Measurements from ENCODE around the gene WWP2. TPM values are rescaled to one million over a fixed set of nuclear protein-coding genes. Genes with fewer than 3 reads are reported as not detected.

The WWP2 gene
- polyA plus RNA-seq, 1 donor (not counting 4 experiments of a cell fraction or from before 2014, with no cell fraction given): 6.9 TPM

GRCh38 chr16:69745232-69745612 lies 16.9 kb upstream of the WWP2 start:
- H3K27me3 ChIP-seq (ENCODE audit: control insufficient read depth, extremely low read depth, insufficient read depth, low read length): no peaks in the 10 kb centered on the region
- H3K9me3 ChIP-seq (ENCODE audit: control insufficient read depth, low read depth, low read length): no peaks in the 10 kb centered on the region
- peaks cover 4% of the 10 kb centered on the region for H4K20me1 ChIP-seq (ENCODE audit: control insufficient read depth, extremely low read depth, insufficient read depth, low read length)
- no peak overlapping the region for H2AFZ ChIP-seq (ENCODE audit: control insufficient read depth, low read length)
- H3K79me2 ChIP-seq (ENCODE audit: control insufficient read depth, insufficient read depth, low read length): peaks cover 34% of the 10 kb centered on the region
- no peaks in the 10 kb centered on the region for H3K9me1 ChIP-seq (ENCODE audit: control insufficient read depth, extremely low read depth, insufficient read depth, low read length)
- H3K4me1 ChIP-seq (ENCODE audit: control insufficient read depth, extremely low read depth, insufficient read depth, low read length): peaks cover 13% of the 10 kb centered on the region
- peaks cover 53 to 69% of the 10 kb centered on the region in 2 experiments for H3K36me3 ChIP-seq (ENCODE audit: control insufficient read depth in 2 of 2, extremely low read depth in 1 of 2, insufficient read depth in 2 of 2, low read length in 2 of 2)
- no peak overlapping the region for H3K9ac ChIP-seq (ENCODE audit: control insufficient read depth, extremely low read depth, insufficient read depth, low read length)
- DNase-seq (ENCODE audit: low read depth, low spot score) (no peak), FAIRE-seq (no peak)
- dilution Hi-C loops (cut with MboI; ENCODE audit: extremely low pct_ligation_motif_present, low sequenced_read_pairs): no loop called here
- no peak overlapping the region for H3K4me3 ChIP-seq (ENCODE audit: control insufficient read depth in 2 of 3, extremely low read depth in 1 of 3, insufficient read depth in 2 of 3, low read depth in 1 of 3, low read length in 3 of 3)
- H3K4me2 ChIP-seq (ENCODE audit: control insufficient read depth, extremely low read depth, insufficient read depth, low read depth, low read length): no peak overlapping the region
- no peak for TF ChIP-seq CTCF (optimal IDR thresholded peaks at IDR 0.05 in 1 of 3, IDR thresholded peaks at IDR 0.05 in 1 of 3, conservative IDR thresholded peaks at IDR 0.05 in 1 of 3; ENCODE audit: extremely low read depth in 1 of 3, insufficient read depth in 2 of 3, low read length in 3 of 3)
- no peak for TF ChIP-seq EZH2 (IDR thresholded peaks at IDR 0.05; ENCODE audit: low read length)
- no peak overlapping the region for H3K27ac ChIP-seq (ENCODE audit: control insufficient read depth, insufficient read depth, low read length)

- Histone ChIP-seq H3K9me3 (ENCODE audit: control insufficient read depth, low read depth, low read length) (no peaks in the 10 kb centered on the region), H3K9ac (ENCODE audit: control insufficient read depth, extremely low read depth, insufficient read depth, low read length) (no peak overlapping the region), H4K20me1 (ENCODE audit: control insufficient read depth, extremely low read depth, insufficient read depth, low read length) (peaks cover 4% of the 10 kb centered on the region), H3K4me3 (ENCODE audit: control insufficient read depth in 2 of 3, extremely low read depth in 1 of 3, insufficient read depth in 2 of 3, low read depth in 1 of 3, low read length in 3 of 3) (no peak overlapping the region), H3K27ac (ENCODE audit: control insufficient read depth, insufficient read depth, low read length) (no peak overlapping the region), H3K27me3 (ENCODE audit: control insufficient read depth, extremely low read depth, insufficient read depth, low read length) (no peaks in the 10 kb centered on the region), H3K9me1 (ENCODE audit: control insufficient read depth, extremely low read depth, insufficient read depth, low read length) (no peaks in the 10 kb centered on the region), H3K4me2 (ENCODE audit: control insufficient read depth, extremely low read depth, insufficient read depth, low read depth, low read length) (no peak overlapping the region), H3K79me2 (ENCODE audit: control insufficient read depth, insufficient read depth, low read length) (peaks cover 41% of the 10 kb centered on the region), H3K36me3 (ENCODE audit: control insufficient read depth in 2 of 2, extremely low read depth in 1 of 2, insufficient read depth in 2 of 2, low read length in 2 of 2) (peaks cover 55 to 73% of the 10 kb centered on the region in 2 experiments), H3K4me1 (ENCODE audit: control insufficient read depth, extremely low read depth, insufficient read depth, low read length) (peaks cover 13% of the 10 kb centered on the region), H2AFZ (ENCODE audit: control insufficient read depth, low read length) (no peak overlapping the region)
- TF ChIP-seq CTCF (optimal IDR thresholded peaks at IDR 0.05 in 1 of 3, IDR thresholded peaks at IDR 0.05 in 1 of 3, conservative IDR thresholded peaks at IDR 0.05 in 1 of 3; ENCODE audit: extremely low read depth in 1 of 3, insufficient read depth in 2 of 3, low read length in 3 of 3) (no peak), EZH2 (IDR thresholded peaks at IDR 0.05; ENCODE audit: low read length) (no peak)
- dilution Hi-C loops (cut with MboI; ENCODE audit: extremely low pct_ligation_motif_present, low sequenced_read_pairs): no loop called here
- no peak for FAIRE-seq
- DNase-seq (ENCODE audit: low read depth, low spot score): no peak
Measured at GRCh38 chr16:69745959-69746358, 16.2 kb upstream of the WWP2 start.

All from keratinocyte (primary cell).